Measurements from ENCODE around the gene INPP4B.

INPP4B gene

DNA sequence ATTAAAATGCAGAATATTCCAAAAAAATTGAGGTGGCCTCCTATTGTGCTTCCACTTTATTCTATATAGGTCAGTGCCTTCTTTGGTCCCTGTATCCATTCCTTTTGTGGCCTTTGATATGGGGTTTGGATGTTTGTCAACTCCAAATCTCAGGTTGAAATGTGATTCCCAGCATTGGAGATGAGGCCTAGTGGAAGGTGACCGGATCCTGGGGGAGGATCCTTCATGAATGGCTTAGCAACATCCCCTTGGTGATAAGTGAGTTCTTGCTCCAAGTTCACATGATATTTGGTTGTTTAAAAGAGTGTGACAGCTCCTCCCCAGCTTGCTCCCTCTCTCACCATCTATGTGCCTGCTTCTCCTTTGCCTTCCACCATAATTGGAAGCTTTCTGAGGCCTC lies 380.6 kb downstream of the INPP4B start:
- no peak overlapping the region for H3K27ac ChIP-seq

GRCh38 chr4:142463206-142463605 lies 382.9 kb downstream of the INPP4B start:
- no peak overlapping the region for H3K27ac ChIP-seq
- TF ChIP-seq, protein P1, sequence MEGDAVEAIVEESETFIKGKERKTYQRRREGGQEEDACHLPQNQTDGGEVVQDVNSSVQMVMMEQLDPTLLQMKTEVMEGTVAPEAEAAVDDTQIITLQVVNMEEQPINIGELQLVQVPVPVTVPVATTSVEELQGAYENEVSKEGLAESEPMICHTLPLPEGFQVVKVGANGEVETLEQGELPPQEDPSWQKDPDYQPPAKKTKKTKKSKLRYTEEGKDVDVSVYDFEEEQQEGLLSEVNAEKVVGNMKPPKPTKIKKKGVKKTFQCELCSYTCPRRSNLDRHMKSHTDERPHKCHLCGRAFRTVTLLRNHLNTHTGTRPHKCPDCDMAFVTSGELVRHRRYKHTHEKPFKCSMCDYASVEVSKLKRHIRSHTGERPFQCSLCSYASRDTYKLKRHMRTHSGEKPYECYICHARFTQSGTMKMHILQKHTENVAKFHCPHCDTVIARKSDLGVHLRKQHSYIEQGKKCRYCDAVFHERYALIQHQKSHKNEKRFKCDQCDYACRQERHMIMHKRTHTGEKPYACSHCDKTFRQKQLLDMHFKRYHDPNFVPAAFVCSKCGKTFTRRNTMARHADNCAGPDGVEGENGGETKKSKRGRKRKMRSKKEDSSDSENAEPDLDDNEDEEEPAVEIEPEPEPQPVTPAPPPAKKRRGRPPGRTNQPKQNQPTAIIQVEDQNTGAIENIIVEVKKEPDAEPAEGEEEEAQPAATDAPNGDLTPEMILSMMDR (IDR thresholded peaks at IDR 0.05) = no peak
- no peak for TF ChIP-seq ZFX (IDR thresholded peaks at IDR 0.05; ENCODE audit: borderline replicate concordance)

More for the DNA sequence above, 380.6 kb downstream of the INPP4B start:
- TF ChIP-seq, protein P1 (IDR thresholded peaks at IDR 0.05) = no peak
- no peak for TF ChIP-seq ZFX (IDR thresholded peaks at IDR 0.05; ENCODE audit: borderline replicate concordance)

DNA sequence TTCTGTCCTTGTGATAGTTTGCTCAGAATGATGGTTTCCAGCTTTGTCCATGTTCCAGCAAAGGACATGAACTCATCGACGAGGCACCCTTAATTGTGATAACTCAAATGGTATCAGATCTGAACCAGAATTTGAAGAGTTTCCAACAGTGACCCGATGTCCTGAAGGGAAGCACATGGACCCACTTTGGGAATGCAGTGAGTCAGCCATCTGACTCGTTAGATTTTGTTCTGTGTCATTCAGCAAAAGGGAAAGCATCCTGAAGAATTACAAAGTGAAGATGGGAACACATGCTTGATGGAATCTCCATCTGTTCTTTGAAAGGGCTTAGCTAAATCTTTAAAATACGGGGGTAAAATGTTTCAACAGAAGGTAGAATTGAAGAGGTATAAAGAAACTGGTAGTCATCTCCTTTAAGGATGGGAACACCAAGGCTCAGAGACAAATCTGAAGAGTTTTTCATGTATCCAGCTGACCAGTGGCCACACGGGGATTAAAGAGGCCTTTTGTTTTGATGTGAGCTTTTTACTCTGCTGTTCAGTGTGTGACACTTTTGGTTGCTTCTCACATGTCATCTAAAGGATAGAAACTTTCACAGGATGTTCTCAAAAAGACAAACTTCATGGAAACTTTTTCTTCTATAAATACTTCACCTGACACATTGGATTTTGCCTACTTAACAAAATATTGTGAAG lies 393.8 kb downstream of the INPP4B start:
- TF ChIP-seq, protein P1 (IDR thresholded peaks at IDR 0.05) = no peak
- TF ChIP-seq ZFX (IDR thresholded peaks at IDR 0.05; ENCODE audit: borderline replicate concordance) = no peak
- H3K27ac ChIP-seq = no peak overlapping the region

DNA sequence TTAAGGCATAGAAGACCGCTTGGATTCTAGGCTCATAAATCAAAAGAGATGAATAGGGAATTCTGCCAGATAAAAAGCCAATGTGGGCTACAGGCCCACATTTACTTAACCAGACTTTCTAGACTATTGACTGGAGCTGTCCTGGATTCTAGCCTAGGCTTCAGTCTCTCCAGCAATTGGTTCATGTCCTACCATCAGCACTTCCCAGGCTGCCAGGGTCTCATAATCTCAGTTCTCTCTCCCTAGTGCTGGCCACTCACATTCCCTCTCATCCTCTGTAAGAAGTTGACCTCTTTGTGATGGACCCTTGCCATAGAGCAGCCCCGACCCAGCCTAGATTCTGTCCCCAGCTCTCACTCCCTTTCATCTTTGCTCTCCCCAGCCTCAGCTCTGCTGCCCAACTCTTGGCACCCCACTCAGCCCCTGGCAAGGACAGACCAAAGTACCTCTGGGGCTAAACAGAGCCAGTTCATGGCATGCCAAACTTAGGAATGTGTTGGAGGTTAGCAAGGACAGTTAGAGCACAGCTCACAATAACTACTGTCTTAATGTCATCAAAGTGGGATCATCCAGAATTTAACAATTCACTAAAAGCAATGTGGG lies 396.2 kb downstream of the INPP4B start:
- TF ChIP-seq, protein P1 (IDR thresholded peaks at IDR 0.05) = no peak
- TF ChIP-seq ZFX (IDR thresholded peaks at IDR 0.05; ENCODE audit: borderline replicate concordance) = no peak
- no peak overlapping the region for H3K27ac ChIP-seq

DNA sequence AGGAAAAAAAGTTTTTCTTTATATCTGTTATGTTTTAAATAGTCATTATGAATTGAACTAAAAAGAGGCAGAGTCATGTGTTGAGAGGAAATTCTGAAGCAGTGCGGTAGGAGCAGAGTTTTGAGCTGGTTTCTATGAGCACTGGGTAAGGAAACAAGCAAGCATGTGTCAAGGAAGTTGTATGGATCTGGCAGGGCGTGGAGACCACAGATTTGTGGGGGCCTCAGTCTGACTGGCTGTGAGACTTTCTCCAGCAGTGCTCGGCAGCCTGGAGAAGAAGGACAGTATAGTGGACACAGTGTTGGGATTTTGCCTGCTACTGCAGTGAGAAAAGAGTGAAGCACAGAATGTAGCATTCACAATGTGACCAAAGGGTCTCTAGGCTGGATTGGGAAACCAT lies 399.1 kb downstream of the INPP4B start:
- TF ChIP-seq, protein P1 (IDR thresholded peaks at IDR 0.05) = no peak
- TF ChIP-seq ZFX (IDR thresholded peaks at IDR 0.05; ENCODE audit: borderline replicate concordance) = no peak
- no peak overlapping the region for H3K27ac ChIP-seq

DNA sequence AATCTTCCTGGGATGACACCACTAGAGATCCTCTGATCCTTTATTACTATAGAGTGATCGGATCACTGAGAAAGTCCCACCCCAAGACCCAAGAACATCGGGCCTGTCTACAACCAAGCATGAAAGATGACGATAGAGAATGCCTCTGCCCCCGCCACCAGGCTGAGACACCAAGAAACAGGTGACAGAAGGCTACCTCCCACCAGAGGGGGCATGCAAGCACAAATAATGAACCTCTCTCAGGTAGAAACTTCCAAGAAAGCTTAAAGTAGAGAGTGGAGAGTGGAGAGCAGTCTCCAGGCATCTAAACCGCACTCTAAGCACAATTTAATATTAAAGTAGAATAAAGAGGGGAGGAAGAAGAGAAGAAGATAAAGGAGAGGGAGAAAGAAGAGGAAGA lies 402.6 kb downstream of the INPP4B start:
- no peak for TF ChIP-seq ZFX (IDR thresholded peaks at IDR 0.05; ENCODE audit: borderline replicate concordance)
- TF ChIP-seq, protein P1 (IDR thresholded peaks at IDR 0.05) = no peak
- H3K27ac ChIP-seq = no peak overlapping the region

DNA sequence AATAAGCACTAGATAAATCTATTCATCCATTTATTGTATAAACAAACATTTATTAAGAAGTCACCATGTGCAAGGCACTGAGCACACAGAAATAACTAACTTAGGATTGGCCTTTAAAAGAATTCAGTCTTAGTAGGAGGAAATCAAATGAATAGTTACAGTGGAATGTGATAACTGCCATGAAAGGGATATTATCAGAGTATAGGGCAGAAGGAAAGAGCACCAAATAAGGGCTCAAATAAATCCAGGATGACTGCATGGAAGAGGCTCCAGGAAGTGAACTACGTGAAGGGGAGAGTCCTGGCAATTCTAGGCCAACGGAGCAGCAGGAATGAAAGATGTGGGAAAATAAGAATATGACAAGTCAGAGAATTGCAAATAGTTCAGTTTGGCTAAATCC lies 406.0 kb downstream of the INPP4B start:
- TF ChIP-seq ZFX (IDR thresholded peaks at IDR 0.05; ENCODE audit: borderline replicate concordance) = no peak
- TF ChIP-seq, protein P1 (IDR thresholded peaks at IDR 0.05) = no peak
- no peak overlapping the region for H3K27ac ChIP-seq

Measured in 22Rv1 (cell line).